Parathyroid adenoma (tissue), 2 donors: ENCODE results near the gene CCBE1.

Source experiments
- H2AFZ ChIP-seq: fragments of 300-600 bp; sonication (generic); one replicate; pipeline ENCODE4 v1.7.0; 2017; ENCODE audit warnings: antibody characterized with exemption, mild to moderate bottlenecking
- H3K27ac ChIP-seq: fragments of 300-600 bp; sonication (generic); one replicate; pipeline ENCODE4 v1.7.0; 2017
- H3K27me3 ChIP-seq: fragments of 300-600 bp; sonication (generic); one replicate; pipeline ENCODE4 v1.7.0; 2017; ENCODE audit warnings: low read length; ENCODE audit not compliant: control insufficient read depth, insufficient read depth
- H3K36me3 ChIP-seq: fragments of 300-600 bp; sonication (generic); one replicate; pipeline ENCODE4 v1.7.0; 2017; ENCODE audit warnings: low read length; ENCODE audit not compliant: control insufficient read depth, insufficient read depth
- H3K4me1 ChIP-seq: fragments of 300-600 bp; sonication (generic); one replicate; pipeline ENCODE4 v1.7.0; 2017; ENCODE audit warnings: control low read depth
- H3K4me2 ChIP-seq: fragments of 300-600 bp; sonication (generic); one replicate; pipeline ENCODE4 v1.7.0; 2017; ENCODE audit warnings: low read length
- H3K4me3 ChIP-seq: fragments of 300-600 bp; sonication (generic); one replicate; pipeline ENCODE4 v1.7.0; 2017; ENCODE audit warnings: low read depth, low read length
- H3K79me2 ChIP-seq: fragments of 300-600 bp; sonication (generic); one replicate; pipeline ENCODE4 v1.7.0; 2017; ENCODE audit warnings: control low read depth
- H3K9ac ChIP-seq: fragments of 300-600 bp; sonication (generic); one replicate; pipeline ENCODE4 v1.7.0; 2017; ENCODE audit warnings: mild to moderate bottlenecking
- H3K9me3 ChIP-seq: fragments of 300-600 bp; sonication (generic); one replicate; pipeline ENCODE4 v1.7.0; 2017; ENCODE audit warnings: low read length; ENCODE audit not compliant: control insufficient read depth
- TF ChIP-seq, protein P1 (sequence below): fragments of 300-600 bp; sonication (generic); IDR thresholded peaks from one replicate; pipeline ENCODE4 v1.7.0; 2017; ENCODE audit warnings: antibody characterized with exemption, mild to moderate bottlenecking
- donor health status: primary hyperparathyroidism.

Gene CCBE1

DNA sequence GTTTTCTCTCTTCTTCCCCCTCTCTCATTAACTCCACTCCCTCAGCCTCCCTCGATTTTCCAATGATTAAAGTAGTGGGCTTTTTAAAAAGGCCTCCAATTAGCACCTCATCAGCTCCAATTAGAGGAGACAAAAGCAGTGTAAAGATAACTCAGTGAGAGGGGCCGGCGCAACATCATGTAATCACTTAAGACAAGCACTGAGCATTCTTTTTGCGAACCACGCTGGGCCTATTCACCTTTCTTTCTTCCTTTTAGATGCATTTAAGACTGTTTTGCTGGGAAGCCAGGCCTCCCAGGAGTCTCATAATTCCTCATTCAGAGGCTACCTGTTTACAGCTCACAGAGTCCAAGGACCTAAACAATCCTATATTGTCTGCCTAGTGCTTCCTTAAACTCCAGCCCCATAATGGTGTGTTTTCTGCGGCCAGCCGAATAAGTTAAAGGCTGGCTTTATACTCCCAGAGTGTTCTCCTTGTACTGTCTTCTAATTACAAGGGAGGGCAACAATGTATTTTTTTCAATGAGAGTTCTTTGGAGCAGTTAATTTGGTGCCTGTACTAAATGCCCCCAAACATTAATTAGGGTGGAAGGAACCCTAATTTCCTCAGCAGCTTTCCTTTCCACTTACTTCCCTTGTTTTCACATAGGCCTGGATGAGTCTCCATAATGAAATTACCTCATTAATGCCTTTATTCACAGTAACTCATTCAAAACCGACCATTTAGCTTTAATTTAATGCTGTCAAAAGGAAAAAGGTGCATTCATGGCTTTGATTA is 310.1 kb downstream of the CCBE1 start:
- no peaks in the 10 kb centered on the region for H3K79me2 ChIP-seq
- H3K27me3 ChIP-seq, result no peaks in the 10 kb centered on the region
- no peak overlapping the region for H3K4me3 ChIP-seq
- TF ChIP-seq, protein P1, sequence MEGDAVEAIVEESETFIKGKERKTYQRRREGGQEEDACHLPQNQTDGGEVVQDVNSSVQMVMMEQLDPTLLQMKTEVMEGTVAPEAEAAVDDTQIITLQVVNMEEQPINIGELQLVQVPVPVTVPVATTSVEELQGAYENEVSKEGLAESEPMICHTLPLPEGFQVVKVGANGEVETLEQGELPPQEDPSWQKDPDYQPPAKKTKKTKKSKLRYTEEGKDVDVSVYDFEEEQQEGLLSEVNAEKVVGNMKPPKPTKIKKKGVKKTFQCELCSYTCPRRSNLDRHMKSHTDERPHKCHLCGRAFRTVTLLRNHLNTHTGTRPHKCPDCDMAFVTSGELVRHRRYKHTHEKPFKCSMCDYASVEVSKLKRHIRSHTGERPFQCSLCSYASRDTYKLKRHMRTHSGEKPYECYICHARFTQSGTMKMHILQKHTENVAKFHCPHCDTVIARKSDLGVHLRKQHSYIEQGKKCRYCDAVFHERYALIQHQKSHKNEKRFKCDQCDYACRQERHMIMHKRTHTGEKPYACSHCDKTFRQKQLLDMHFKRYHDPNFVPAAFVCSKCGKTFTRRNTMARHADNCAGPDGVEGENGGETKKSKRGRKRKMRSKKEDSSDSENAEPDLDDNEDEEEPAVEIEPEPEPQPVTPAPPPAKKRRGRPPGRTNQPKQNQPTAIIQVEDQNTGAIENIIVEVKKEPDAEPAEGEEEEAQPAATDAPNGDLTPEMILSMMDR, result no peak
- H3K9ac ChIP-seq, result no peak overlapping the region
- no peaks in the 10 kb centered on the region for H3K36me3 ChIP-seq
- no peaks in the 10 kb centered on the region for H3K9me3 ChIP-seq
- no peaks in the 10 kb centered on the region for H3K4me1 ChIP-seq
- no peak overlapping the region for H3K27ac ChIP-seq
- no peak overlapping the region for H2AFZ ChIP-seq
- H3K4me2 ChIP-seq, result no peak overlapping the region

DNA sequence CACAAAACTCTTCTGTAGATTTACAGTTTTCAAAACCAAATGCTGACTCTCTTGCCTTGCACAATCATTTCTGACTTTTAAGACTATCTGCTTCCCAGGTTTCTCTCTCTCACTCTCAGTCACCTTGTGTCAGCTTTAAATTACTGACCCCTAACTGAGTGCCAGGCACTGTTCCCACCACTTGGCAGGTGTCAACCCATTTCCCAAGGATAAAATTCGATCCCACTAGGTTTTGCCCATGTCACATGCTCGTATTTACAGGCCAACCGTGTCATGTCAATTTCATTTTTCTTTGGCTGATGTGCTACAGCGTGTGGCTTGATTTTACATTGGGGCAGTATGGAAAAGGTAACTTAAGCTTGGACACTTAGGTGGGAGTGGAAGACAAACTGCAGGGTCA is 312.0 kb downstream of the CCBE1 start:
- Histone ChIP-seq H3K9me3 (no peaks in the 10 kb centered on the region), H3K27me3 (no peaks in the 10 kb centered on the region), H3K4me1 (no peaks in the 10 kb centered on the region), H3K36me3 (no peaks in the 10 kb centered on the region), H3K4me2 (no peak overlapping the region), H3K9ac (no peak overlapping the region), H2AFZ (no peak overlapping the region), H3K27ac (no peak overlapping the region), H3K4me3 (no peak overlapping the region), H3K79me2 (no peaks in the 10 kb centered on the region)
- TF ChIP-seq, protein P1, result no peak

DNA sequence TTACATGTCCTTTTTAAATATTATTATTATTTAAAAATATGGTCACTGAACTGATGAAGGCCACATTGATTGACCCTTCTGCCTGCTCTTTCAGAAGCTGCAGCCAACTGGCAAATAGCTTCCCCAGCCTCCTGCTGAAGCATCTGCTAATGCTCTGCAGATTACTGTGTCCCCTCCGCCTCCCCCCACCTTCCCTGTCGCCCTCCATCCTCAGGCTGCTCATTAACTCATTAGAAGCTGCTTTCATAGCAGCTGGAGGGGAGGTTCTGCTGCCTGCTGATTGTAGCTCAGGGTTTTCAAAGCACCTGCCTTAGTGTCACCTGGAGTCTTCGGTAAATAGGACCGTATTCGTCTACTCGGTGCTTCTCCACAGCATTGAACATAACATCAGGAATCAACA is 313.4 kb downstream of the CCBE1 start:
- TF ChIP-seq, protein P1, result no peak
- no peaks in the 10 kb centered on the region for H3K79me2 ChIP-seq
- no peaks in the 10 kb centered on the region for H3K36me3 ChIP-seq
- no peak overlapping the region for H3K27ac ChIP-seq
- peaks cover 4% of the 10 kb centered on the region for H3K9me3 ChIP-seq
- H3K4me3 ChIP-seq, result no peak overlapping the region
- H3K4me1 ChIP-seq, result no peaks in the 10 kb centered on the region
- no peak overlapping the region for H3K4me2 ChIP-seq
- no peaks in the 10 kb centered on the region for H3K27me3 ChIP-seq
- no peak overlapping the region for H3K9ac ChIP-seq
- H2AFZ ChIP-seq, result no peak overlapping the region

DNA sequence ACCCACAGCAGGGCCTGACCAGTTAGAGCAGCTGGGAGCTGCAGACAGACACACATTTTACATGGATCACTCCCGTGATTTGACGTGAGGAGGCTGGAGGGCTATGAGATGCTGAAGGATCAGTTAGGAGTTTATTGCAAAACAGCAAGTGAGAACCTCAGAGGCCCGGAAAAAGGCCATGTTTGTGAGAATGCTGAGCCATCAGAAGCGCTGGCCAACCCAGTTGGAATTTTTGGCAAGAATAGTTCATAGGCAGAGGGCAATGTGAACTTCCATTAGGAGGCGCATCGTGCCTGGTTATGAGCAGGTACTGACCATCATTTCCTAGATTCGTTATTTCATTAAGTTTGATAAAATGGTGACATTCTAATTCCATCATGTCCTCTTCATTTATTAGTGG is 314.8 kb downstream of the CCBE1 start:
- Histone ChIP-seq H3K4me1 (no peaks in the 10 kb centered on the region), H3K27me3 (no peaks in the 10 kb centered on the region), H3K79me2 (no peaks in the 10 kb centered on the region), H3K36me3 (no peaks in the 10 kb centered on the region), H3K4me2 (no peak overlapping the region), H3K4me3 (no peak overlapping the region), H3K9ac (no peak overlapping the region), H2AFZ (no peak overlapping the region), H3K27ac (no peak overlapping the region), H3K9me3 (peaks cover 4% of the 10 kb centered on the region)
- TF ChIP-seq, protein P1, result no peak

DNA sequence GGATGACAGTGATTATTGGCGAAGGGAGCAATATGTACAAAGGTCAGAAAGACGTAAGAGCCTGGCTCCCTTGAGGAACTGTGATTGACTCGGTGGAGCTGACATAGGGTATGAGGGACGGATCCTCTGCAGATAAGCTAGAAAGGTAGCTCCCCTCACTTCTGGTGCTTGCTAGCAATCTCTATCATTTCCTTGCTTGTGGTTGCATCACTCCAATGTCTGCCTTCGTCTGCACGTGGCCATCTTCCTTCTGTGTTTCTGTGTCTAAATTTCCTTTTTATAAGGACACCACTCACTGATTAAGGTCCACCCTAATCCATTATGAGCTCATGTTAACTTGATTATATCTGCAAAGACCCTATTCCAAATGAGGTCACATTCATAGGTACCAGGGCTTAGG is 315.3 kb downstream of the CCBE1 start:
- TF ChIP-seq, protein P1, result no peak

More for the DNA sequence above, 315.3 kb downstream of the CCBE1 start:
- H3K27ac ChIP-seq, result no peak overlapping the region
- H3K36me3 ChIP-seq, result no peaks in the 10 kb centered on the region
- no peak overlapping the region for H3K4me2 ChIP-seq
- H3K4me1 ChIP-seq, result no peaks in the 10 kb centered on the region
- no peaks in the 10 kb centered on the region for H3K79me2 ChIP-seq
- H3K9ac ChIP-seq, result no peak overlapping the region
- no peak overlapping the region for H3K4me3 ChIP-seq
- H3K27me3 ChIP-seq, result no peaks in the 10 kb centered on the region
- no peak overlapping the region for H2AFZ ChIP-seq
- H3K9me3 ChIP-seq, result peaks cover 4% of the 10 kb centered on the region
